Neuron (in vitro differentiated cells): ENCODE data around the gene POU2F2.

Experiments
- H2AFZ ChIP-seq: one replicate; pipeline ENCODE4 v1.6.1; 2013; ENCODE audit warnings: low read depth, mild to moderate bottlenecking, inconsistent platforms, low read length, moderate library complexity
- H3K27me3 ChIP-seq: one replicate; pipeline ENCODE4 v1.6.1; 2013; ENCODE audit warnings: low read length; ENCODE audit not compliant: insufficient read depth
- H3K36me3 ChIP-seq: one replicate; pipeline ENCODE4 v1.6.1; 2013; ENCODE audit warnings: low read length; ENCODE audit not compliant: insufficient read depth
- H3K4me1 ChIP-seq: one replicate; pipeline ENCODE4 v1.6.1; 2013; ENCODE audit warnings: low read length; ENCODE audit not compliant: insufficient read depth
- H3K4me3 ChIP-seq: 2 replicates; pipeline ENCODE4 v1.5.1; 2013; ENCODE audit warnings: mild to moderate bottlenecking, low read length, moderate library complexity
- H3K9me3 ChIP-seq: one replicate; pipeline ENCODE4 v1.6.1; 2013; ENCODE audit warnings: low read length

Gene POU2F2

DNA sequence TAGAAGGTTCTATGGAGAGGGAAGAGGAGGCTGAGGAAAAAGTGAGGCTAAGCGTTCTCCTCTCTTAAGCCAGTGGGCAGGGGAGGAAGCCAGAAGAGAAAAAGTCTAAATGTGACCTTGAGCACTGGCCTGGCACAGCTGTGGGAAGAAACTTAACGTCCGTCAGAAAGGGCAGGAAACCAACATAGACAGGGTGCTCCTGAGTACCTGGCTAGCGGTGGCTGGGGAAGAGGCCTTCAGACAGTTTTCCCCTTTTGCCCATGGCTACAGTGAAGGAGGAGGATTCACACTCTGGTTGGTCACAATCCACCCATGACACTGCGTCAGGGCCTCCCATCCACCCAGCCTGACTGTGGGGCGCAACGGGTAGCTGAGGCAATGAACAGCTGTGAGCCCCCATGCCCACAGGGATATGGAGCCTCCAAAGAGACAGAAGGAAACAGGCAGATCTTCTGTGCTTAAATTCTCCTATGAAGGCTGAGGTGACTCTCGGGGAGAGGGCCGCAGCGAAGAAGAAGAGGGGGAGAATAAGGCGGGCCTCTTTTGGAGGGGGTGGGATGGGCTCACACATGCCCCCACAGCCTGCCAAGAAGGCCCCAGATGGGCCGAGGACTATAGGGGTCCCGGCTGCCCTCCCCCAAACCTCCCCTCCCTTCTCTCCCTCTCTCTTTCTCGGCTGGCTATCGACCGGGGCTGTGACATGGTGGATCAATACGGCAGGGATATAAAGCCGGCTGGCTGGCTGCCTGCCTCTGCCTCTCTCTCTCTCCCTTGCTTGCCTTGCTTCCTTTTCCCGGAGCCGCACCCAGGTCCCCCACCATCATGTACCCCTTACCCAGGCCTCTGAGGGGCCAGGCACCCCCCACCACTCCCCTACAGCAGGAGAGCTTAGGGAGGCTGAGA is 19.8 kb upstream of the POU2F2 start:
- Histone ChIP-seq H3K9me3 (no peaks in the 10 kb centered on the region), H3K4me1 (peaks cover 68% of the 10 kb centered on the region), H3K4me3 (no peak overlapping the region), H3K27me3 (no peaks in the 10 kb centered on the region), H3K36me3 (no peaks in the 10 kb centered on the region), H2AFZ (no peak overlapping the region)

DNA sequence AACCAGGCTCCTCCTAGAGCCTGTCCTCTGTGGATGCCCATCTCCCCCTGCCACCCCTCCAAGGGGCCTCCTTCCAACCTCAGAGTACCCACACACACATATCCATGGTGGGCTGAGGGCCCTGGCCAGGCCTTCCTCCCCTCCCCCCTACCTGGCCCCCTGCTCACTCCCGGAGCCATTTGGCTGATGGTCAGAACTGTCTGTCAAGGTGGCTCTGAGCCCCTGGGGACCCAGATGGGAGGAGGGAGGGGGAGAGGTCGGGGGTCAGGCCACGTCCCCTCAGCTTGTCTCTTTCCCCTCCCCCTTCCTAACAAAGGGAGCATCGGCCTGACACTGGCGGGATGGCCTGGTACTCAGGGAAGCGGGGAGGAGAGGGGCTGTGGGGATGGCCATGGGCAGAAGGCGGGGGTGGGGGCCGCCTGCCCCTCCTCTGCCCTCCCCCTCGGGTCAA is 18.7 kb upstream of the POU2F2 start:
- Histone ChIP-seq H3K4me1 (peaks cover 65% of the 10 kb centered on the region), H2AFZ (no peak overlapping the region), H3K36me3 (no peaks in the 10 kb centered on the region), H3K9me3 (no peaks in the 10 kb centered on the region), H3K27me3 (no peaks in the 10 kb centered on the region), H3K4me3 (peak overlapping the region; percentile 29)

- H3K4me1 ChIP-seq: peaks cover 60% of the 10 kb centered on the region
- H2AFZ ChIP-seq: no peak overlapping the region
- no peaks in the 10 kb centered on the region for H3K36me3 ChIP-seq
- H3K9me3 ChIP-seq: no peaks in the 10 kb centered on the region
- no peaks in the 10 kb centered on the region for H3K27me3 ChIP-seq
- no peak overlapping the region for H3K4me3 ChIP-seq
Measured at GRCh38 chr19:42150364-42150763, 18.1 kb upstream of the POU2F2 start.

GRCh38 chr19:42149447-42150202 is 17.4 kb upstream of the POU2F2 start:
- Histone ChIP-seq H3K36me3 (no peaks in the 10 kb centered on the region), H3K4me3 (no peak overlapping the region), H2AFZ (no peak overlapping the region), H3K9me3 (no peaks in the 10 kb centered on the region), H3K4me1 (peaks cover 52% of the 10 kb centered on the region), H3K27me3 (no peaks in the 10 kb centered on the region)

- Histone ChIP-seq H3K9me3 (no peaks in the 10 kb centered on the region), H2AFZ (no peak overlapping the region), H3K27me3 (no peaks in the 10 kb centered on the region), H3K36me3 (no peaks in the 10 kb centered on the region), H3K4me1 (peaks cover 40% of the 10 kb centered on the region), H3K4me3 (no peak overlapping the region)
Measured at GRCh38 chr19:42148266-42148665, 16.0 kb upstream of the POU2F2 start.

- Histone ChIP-seq H2AFZ (no peak overlapping the region), H3K27me3 (peaks cover 7% of the 10 kb centered on the region), H3K4me3 (no peak overlapping the region), H3K36me3 (no peaks in the 10 kb centered on the region), H3K9me3 (no peaks in the 10 kb centered on the region), H3K4me1 (no peaks in the 10 kb centered on the region)
Measured at GRCh38 chr19:42143341-42144234, 11.3 kb upstream of the POU2F2 start.

GRCh38 chr19:42140125-42140754 is 8.0 kb upstream of the POU2F2 start:
- H3K4me1 ChIP-seq: no peaks in the 10 kb centered on the region

GRCh38 chr19:42134535-42135070 is 2.4 kb upstream of the POU2F2 start:
- no peaks in the 10 kb centered on the region for H3K36me3 ChIP-seq
- no peak overlapping the region for H3K4me3 ChIP-seq
- H2AFZ ChIP-seq: no peak overlapping the region
- H3K9me3 ChIP-seq: no peaks in the 10 kb centered on the region
- peaks cover 32% of the 10 kb centered on the region for H3K27me3 ChIP-seq
- peaks cover 24% of the 10 kb centered on the region for H3K4me1 ChIP-seq

More at GRCh38 chr19:42140125-42140754, 8.0 kb upstream of the POU2F2 start:
- H3K9me3 ChIP-seq: no peaks in the 10 kb centered on the region
- H2AFZ ChIP-seq: no peak overlapping the region
- H3K27me3 ChIP-seq: peaks cover 9% of the 10 kb centered on the region
- H3K4me3 ChIP-seq: no peak overlapping the region
- no peaks in the 10 kb centered on the region for H3K36me3 ChIP-seq

DNA sequence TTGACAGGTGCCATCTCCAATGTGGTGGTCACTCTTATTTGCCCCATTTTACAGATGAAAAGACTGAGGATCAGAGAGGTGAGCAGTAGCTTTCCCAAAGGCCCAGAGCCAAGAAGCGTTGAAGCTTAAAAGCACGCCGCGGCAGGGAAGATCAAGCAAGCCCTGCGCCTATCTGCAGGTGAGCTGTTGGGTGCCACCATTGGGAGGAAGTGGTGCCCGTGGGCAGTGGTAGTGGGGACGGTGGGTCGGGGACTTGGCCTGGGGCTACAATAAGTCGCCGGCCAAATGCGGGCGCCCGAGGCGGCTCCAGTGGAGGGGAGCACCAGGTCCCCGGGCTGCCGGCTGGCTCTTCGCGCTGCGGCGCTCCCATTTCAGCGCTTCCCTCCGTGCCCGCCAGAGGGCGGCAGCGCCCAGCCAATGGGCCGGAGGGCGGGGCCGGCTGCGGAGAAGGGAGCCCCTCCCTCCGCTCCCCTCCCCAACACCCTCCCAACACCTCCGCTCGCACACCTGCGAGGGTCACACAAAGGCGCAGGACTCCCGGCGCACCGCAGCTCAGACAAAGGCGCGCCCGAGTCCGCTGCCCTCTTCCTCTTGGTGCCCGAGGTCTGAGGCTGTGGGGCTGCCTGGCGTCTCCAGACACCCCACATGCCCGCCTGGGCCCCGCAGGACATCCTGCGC is 744 bp upstream of the POU2F2 start:
- Histone ChIP-seq H3K27me3 (peaks cover 33% of the 10 kb centered on the region), H2AFZ (no peak overlapping the region), H3K4me1 (peaks cover 24% of the 10 kb centered on the region), H3K36me3 (no peaks in the 10 kb centered on the region), H3K9me3 (no peaks in the 10 kb centered on the region), H3K4me3 (no peak overlapping the region)

- Histone ChIP-seq H3K4me3 (no peak overlapping the region), H3K4me1 (peaks cover 24% of the 10 kb centered on the region), H3K27me3 (peaks cover 33% of the 10 kb centered on the region), H3K9me3 (no peaks in the 10 kb centered on the region), H2AFZ (no peak overlapping the region), H3K36me3 (no peaks in the 10 kb centered on the region)
Measured at GRCh38 chr19:42131149-42132029, 857 bp downstream of the POU2F2 start.

DNA sequence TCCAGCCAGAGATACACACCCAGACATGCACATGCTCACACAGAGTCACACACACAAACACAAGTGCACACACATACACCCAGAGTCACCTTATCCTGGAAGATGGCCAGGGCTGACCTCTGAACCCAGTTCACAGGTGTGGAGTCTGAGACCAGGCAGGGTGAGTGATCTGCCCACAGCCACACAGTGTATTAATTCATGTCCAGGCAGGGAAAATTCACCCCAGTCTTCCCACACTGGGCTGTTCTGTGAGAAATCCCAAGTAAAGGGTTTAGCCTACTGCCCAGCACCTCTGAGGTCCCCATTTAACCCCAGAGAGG is 2.0 kb downstream of the POU2F2 start:
- Histone ChIP-seq H3K4me3 (no peak overlapping the region), H3K27me3 (peaks cover 31% of the 10 kb centered on the region), H3K9me3 (no peaks in the 10 kb centered on the region)

More for the DNA sequence above, 2.0 kb downstream of the POU2F2 start:
- Histone ChIP-seq H2AFZ (no peak overlapping the region), H3K4me1 (peaks cover 24% of the 10 kb centered on the region), H3K36me3 (no peaks in the 10 kb centered on the region)
